Stomach (tissue), 4 donors: ENCODE results near the gene CYP4F11.

Experiments
- EP300 ChIP-seq: sonication (generic); formaldehyde crosslinking; IDR thresholded peaks from one replicate; pipeline ENCODE4 v1.6.1; 2017; ENCODE audit warnings: antibody characterized with exemption
- POLR2A ChIP-seq, 4 donors: fragments of 450-650 bp; IDR thresholded peaks; one replicate each; pipeline ENCODE4 v1.6.1; 2016; ENCODE audit warnings: antibody characterized with exemption in 4 of 4, control low read depth in 2 of 4, mild to moderate bottlenecking in 1 of 4, moderate library complexity in 1 of 4

- TF ChIP-seq POLR2A (IDR thresholded peaks at IDR 0.05), result no peak
- no peak for TF ChIP-seq EP300
These were observed 20.5 kb upstream of the CYP4F11 start for GRCh38 chr19:15954820-15955219.
